OCI-LY1 (cell line): ENCODE measurements around the gene LAMC3.

ENCODE experiments used
- H2AFZ ChIP-seq: fragments of 200-600 bp; sonication (generic), shearing (Covaris generic); 2 replicates; pipeline ENCODE4 v1.6.0; 2014; ENCODE audit warnings: antibody characterized with exemption, mild to moderate bottlenecking, low read length
- H3F3A ChIP-seq: fragments of 200-600 bp; sonication (generic), shearing (Covaris generic); 2 replicates; pipeline ENCODE4 v1.6.0; 2014; ENCODE audit warnings: mild to moderate bottlenecking, antibody characterized with exemption, low read length, moderate library complexity; ENCODE audit not compliant: insufficient read depth
- H3K27ac ChIP-seq: fragments of 200-600 bp; sonication (generic); 2 replicates; pipeline ENCODE4 v1.5.1; 2014; ENCODE audit warnings: low read length, mixed run types, mild to moderate bottlenecking, low read depth; ENCODE audit not compliant: poor library complexity, severe bottlenecking
- H3K27me3 ChIP-seq: fragments of 200-600 bp; sonication (generic); 2 replicates; pipeline ENCODE4 v1.6.0; 2014; ENCODE audit warnings: antibody characterized with exemption, mild to moderate bottlenecking, low read length, moderate library complexity; ENCODE audit not compliant: insufficient read depth
- H3K36me3 ChIP-seq: fragments of 200-600 bp; sonication (generic); 2 replicates; pipeline ENCODE4 v1.6.1; 2014; ENCODE audit warnings: mild to moderate bottlenecking, antibody characterized with exemption, low read length, moderate library complexity, mixed read lengths; ENCODE audit not compliant: insufficient read depth
- H3K4me1 ChIP-seq: fragments of 200-600 bp; sonication (generic); 2 replicates; pipeline ENCODE4 v1.5.1; 2014; ENCODE audit warnings: mild to moderate bottlenecking, low read length, moderate library complexity; ENCODE audit not compliant: insufficient read depth, severe bottlenecking
- H3K4me2 ChIP-seq: fragments of 200-600 bp; sonication (generic), shearing (Covaris generic); 2 replicates; pipeline ENCODE4 v1.6.1; 2014; ENCODE audit warnings: low read length
- H3K4me3 ChIP-seq: fragments of 200-600 bp; sonication (generic); 2 replicates; pipeline ENCODE4 v1.5.1; 2014; ENCODE audit warnings: low read length, low read depth, mild to moderate bottlenecking, mixed read lengths; ENCODE audit not compliant: poor library complexity, severe bottlenecking
- H3K79me2 ChIP-seq: fragments of 200-600 bp; shearing (Covaris generic); 2 replicates; pipeline ENCODE4 v1.6.1; 2016; ENCODE audit warnings: mixed run types, low read length, mixed read lengths; ENCODE audit not compliant: insufficient read depth
- H3K9ac ChIP-seq: fragments of 200-600 bp; sonication (generic), shearing (Covaris generic); 2 replicates; pipeline ENCODE4 v1.6.1; 2014; ENCODE audit warnings: mild to moderate bottlenecking, low read length, mixed read lengths
- H3K9me2 ChIP-seq: fragments of 200-600 bp; sonication (generic), shearing (Covaris generic); 2 replicates; pipeline ENCODE4 v1.6.1; 2014; ENCODE audit warnings: low read depth, mild to moderate bottlenecking, low read length, mixed read lengths
- H3K9me3 ChIP-seq: fragments of 200-600 bp; shearing (Covaris generic); 2 replicates; pipeline ENCODE4 v1.6.1; 2014; ENCODE audit warnings: low read length, mixed read lengths
- H4K20me1 ChIP-seq: fragments of 200-600 bp; sonication (generic), shearing (Covaris generic); 2 replicates; pipeline ENCODE4 v1.6.0; 2016; ENCODE audit warnings: mild to moderate bottlenecking, low read length; ENCODE audit not compliant: insufficient read depth
- EZH2 ChIP-seq: fragments of 200-600 bp; sonication (generic), shearing (Covaris generic); IDR thresholded peaks from 2 replicates; pipeline ENCODE4 v1.8.0; 2017; ENCODE audit warnings: borderline replicate concordance, mixed run types, mild to moderate bottlenecking, antibody characterized with exemption, low read length, moderate library complexity, mixed read lengths
- TF ChIP-seq, protein P1 (sequence below): fragments of 200-600 bp; sonication (generic), shearing (Covaris generic); IDR thresholded peaks from 2 replicates; pipeline ENCODE4 v1.5.1; 2017; ENCODE audit warnings: mild to moderate bottlenecking, antibody characterized with exemption, low read length, moderate library complexity, mixed read lengths

LAMC3 gene

GRCh38 chr9:131101207-131101964 lies 92.4 kb downstream of the LAMC3 start:
- Histone ChIP-seq H3K27me3 (no peaks in the 10 kb centered on the region), H3K4me2 (no peak overlapping the region), H3K4me3 (no peak overlapping the region), H3F3A (no peaks in the 10 kb centered on the region), H3K36me3 (no peaks in the 10 kb centered on the region), H3K9me2 (no peaks in the 10 kb centered on the region), H3K4me1 (no peaks in the 10 kb centered on the region), H3K9me3 (no peaks in the 10 kb centered on the region), H2AFZ (no peak overlapping the region), H3K9ac (no peak overlapping the region), H3K79me2 (no peaks in the 10 kb centered on the region), H3K27ac (no peak overlapping the region), H4K20me1 (no peaks in the 10 kb centered on the region)
- TF ChIP-seq EZH2: no peak
- TF ChIP-seq, protein P1, sequence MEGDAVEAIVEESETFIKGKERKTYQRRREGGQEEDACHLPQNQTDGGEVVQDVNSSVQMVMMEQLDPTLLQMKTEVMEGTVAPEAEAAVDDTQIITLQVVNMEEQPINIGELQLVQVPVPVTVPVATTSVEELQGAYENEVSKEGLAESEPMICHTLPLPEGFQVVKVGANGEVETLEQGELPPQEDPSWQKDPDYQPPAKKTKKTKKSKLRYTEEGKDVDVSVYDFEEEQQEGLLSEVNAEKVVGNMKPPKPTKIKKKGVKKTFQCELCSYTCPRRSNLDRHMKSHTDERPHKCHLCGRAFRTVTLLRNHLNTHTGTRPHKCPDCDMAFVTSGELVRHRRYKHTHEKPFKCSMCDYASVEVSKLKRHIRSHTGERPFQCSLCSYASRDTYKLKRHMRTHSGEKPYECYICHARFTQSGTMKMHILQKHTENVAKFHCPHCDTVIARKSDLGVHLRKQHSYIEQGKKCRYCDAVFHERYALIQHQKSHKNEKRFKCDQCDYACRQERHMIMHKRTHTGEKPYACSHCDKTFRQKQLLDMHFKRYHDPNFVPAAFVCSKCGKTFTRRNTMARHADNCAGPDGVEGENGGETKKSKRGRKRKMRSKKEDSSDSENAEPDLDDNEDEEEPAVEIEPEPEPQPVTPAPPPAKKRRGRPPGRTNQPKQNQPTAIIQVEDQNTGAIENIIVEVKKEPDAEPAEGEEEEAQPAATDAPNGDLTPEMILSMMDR: no peak

DNA sequence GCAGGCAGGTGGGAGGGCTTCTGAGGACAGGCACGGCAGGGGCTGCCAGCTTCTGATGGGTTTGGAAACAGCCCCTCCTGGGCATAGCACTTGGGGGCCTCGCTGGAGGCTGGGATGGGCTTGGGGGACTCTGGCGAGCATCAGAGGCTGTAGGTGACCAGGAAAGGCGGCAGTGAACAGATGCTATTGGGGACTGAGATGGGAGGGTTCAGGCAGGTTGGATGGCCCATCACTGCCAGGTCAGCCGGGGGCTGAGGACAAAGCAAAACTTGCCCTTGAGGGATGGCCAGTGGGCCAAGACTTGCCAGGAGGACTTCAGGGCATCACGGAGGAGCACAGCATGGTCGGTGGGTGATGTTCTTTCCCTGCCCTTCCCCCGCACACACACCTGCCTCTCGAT lies 94.0 kb downstream of the LAMC3 start:
- Histone ChIP-seq H3K79me2 (no peaks in the 10 kb centered on the region), H3K4me3 (no peak overlapping the region), H3F3A (no peaks in the 10 kb centered on the region), H3K27ac (no peak overlapping the region), H3K36me3 (no peaks in the 10 kb centered on the region), H3K27me3 (no peaks in the 10 kb centered on the region), H4K20me1 (no peaks in the 10 kb centered on the region), H3K9me2 (no peaks in the 10 kb centered on the region), H3K9ac (no peak overlapping the region), H3K4me1 (no peaks in the 10 kb centered on the region), H2AFZ (no peak overlapping the region), H3K9me3 (no peaks in the 10 kb centered on the region), H3K4me2 (no peak overlapping the region)
- TF ChIP-seq, protein P1: no peak
- no peak for TF ChIP-seq EZH2

- no peaks in the 10 kb centered on the region for H3K9me3 ChIP-seq
- H3K9ac ChIP-seq: no peak overlapping the region
- H3K4me1 ChIP-seq: no peaks in the 10 kb centered on the region
- H3K27ac ChIP-seq: no peak overlapping the region
- no peaks in the 10 kb centered on the region for H4K20me1 ChIP-seq
- no peak overlapping the region for H2AFZ ChIP-seq
- no peak overlapping the region for H3K4me3 ChIP-seq
- no peaks in the 10 kb centered on the region for H3K79me2 ChIP-seq
- no peaks in the 10 kb centered on the region for H3K9me2 ChIP-seq
- TF ChIP-seq, protein P1: no peak
- TF ChIP-seq EZH2: no peak
- H3F3A ChIP-seq: no peaks in the 10 kb centered on the region
- no peaks in the 10 kb centered on the region for H3K36me3 ChIP-seq
- H3K27me3 ChIP-seq: no peaks in the 10 kb centered on the region
- no peak overlapping the region for H3K4me2 ChIP-seq
These were observed 94.6 kb downstream of the LAMC3 start for GRCh38 chr9:131103535-131103934.
